ENCODE measurements around the gene CEP170.
"Not testable (repeated sequence)": the region's sequence is repeated elsewhere in the genome, so short reads cannot be mapped to it uniquely, and the experiment has no call there.

CEP170 gene

GRCh38 chr1:243233908-243234307 lies 21.2 kb downstream of the CEP170 start:
- DNase-seq (ENCODE audit: low spot score), result no peak

- peak; percentile 16 for DNase-seq (ENCODE audit: low spot score)
Measured at GRCh38 chr1:243230914-243231313, 24.2 kb downstream of the CEP170 start.

- no peak for DNase-seq (ENCODE audit: low spot score)
Measured at GRCh38 chr1:243229526-243229925, 25.6 kb downstream of the CEP170 start.

- no peak for DNase-seq (ENCODE audit: low spot score)
Measured at GRCh38 chr1:243227622-243228021, 27.5 kb downstream of the CEP170 start.

- DNase-seq (ENCODE audit: low spot score), result no peak
Measured at GRCh38 chr1:243218059-243218458, 37.0 kb downstream of the CEP170 start.

GRCh38 chr1:243217349-243217748 lies 37.7 kb downstream of the CEP170 start:
- no peak for DNase-seq (ENCODE audit: low spot score)

- no peak for DNase-seq (ENCODE audit: low spot score)
Measured at GRCh38 chr1:243216741-243217140, 38.3 kb downstream of the CEP170 start.

- not testable (repeated sequence) for DNase-seq (ENCODE audit: low spot score)
Measured at GRCh38 chr1:243215276-243215875, 39.7 kb downstream of the CEP170 start.

- DNase-seq (ENCODE audit: low spot score), result no peak
Measured at GRCh38 chr1:243213045-243213787, 41.9 kb downstream of the CEP170 start.

- DNase-seq (ENCODE audit: low spot score), result not testable (repeated sequence)
Measured at GRCh38 chr1:243211984-243212383, 43.1 kb downstream of the CEP170 start.

GRCh38 chr1:243205026-243205501 lies 50.0 kb downstream of the CEP170 start:
- DNase-seq (ENCODE audit: low spot score), result peak; percentile 69

GRCh38 chr1:243204336-243204735 lies 50.7 kb downstream of the CEP170 start:
- not testable (repeated sequence) for DNase-seq (ENCODE audit: low spot score)

GRCh38 chr1:243203196-243203595 lies 51.9 kb downstream of the CEP170 start:
- DNase-seq (ENCODE audit: low spot score), result not testable (repeated sequence)

GRCh38 chr1:243201316-243201715 lies 53.8 kb downstream of the CEP170 start:
- DNase-seq (ENCODE audit: low spot score), result not testable (repeated sequence)

GRCh38 chr1:243197524-243197923 lies 57.6 kb downstream of the CEP170 start:
- DNase-seq (ENCODE audit: low spot score), result not testable (repeated sequence)

GRCh38 chr1:243193330-243193729 lies 61.8 kb downstream of the CEP170 start:
- not testable (repeated sequence) for DNase-seq (ENCODE audit: low spot score)

- DNase-seq (ENCODE audit: low spot score), result not testable (repeated sequence)
Measured at GRCh38 chr1:243186201-243186995, 68.7 kb downstream of the CEP170 start.

GRCh38 chr1:243184787-243185186 lies 70.3 kb downstream of the CEP170 start:
- not testable (repeated sequence) for DNase-seq (ENCODE audit: low spot score)

- DNase-seq (ENCODE audit: low spot score), result not testable (repeated sequence)
Measured at GRCh38 chr1:243183661-243184060, 71.4 kb downstream of the CEP170 start.

GRCh38 chr1:243183176-243183575 lies 71.9 kb downstream of the CEP170 start:
- DNase-seq (ENCODE audit: low spot score), result not testable (repeated sequence)

- no peak for DNase-seq (ENCODE audit: low spot score)
Measured at GRCh38 chr1:243179720-243180119, 75.4 kb downstream of the CEP170 start.

GRCh38 chr1:243177792-243178191 lies 77.3 kb downstream of the CEP170 start:
- DNase-seq (ENCODE audit: low spot score), result not testable (repeated sequence)
